ENCODE measurements around the gene PTPRN2.

DNA sequence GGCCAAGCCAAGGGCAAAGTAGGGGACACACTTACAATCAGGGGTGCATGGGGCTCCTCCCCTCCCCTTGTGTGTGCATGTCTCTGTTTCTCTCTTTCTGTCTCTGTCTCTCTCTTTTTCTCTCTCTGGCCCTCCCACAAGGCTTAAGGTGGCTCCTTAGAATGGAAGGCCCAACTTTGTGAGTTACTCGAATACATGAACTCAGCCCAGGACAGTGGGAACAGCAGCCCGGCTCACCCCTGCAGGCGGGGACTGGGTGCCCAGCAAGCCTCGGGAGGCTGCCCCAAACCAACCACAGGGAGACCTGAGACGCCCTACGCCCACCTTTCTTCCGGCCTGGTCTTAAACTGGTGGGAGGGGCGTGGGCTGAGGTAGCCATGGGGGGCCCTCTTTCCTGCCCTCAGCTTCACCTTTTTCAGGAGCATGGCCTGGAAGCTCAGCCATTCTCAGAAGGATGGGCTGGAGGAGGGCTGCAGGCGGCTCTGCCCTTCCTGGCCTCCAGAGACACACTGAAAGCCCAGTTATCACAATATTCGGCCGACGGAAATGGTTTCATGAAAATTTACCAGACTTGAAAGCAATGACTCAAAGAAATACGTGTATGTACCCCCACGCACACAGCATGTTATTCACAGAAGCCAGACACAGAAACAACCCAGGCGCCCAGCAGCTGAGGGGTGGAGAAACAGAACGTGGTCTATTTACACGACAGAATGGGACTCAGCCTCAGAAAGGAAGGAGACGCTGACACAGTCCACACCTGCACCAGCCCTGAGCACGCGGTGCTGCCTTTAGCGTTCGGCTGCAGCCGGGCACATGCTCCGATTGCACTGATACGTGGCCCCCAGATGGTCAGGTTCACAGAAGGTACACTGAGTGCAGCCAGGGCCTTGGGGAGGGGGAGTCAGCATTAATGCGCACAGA lies 229.5 kb downstream of the PTPRN2 start:
- TF ChIP-seq, protein P1, sequence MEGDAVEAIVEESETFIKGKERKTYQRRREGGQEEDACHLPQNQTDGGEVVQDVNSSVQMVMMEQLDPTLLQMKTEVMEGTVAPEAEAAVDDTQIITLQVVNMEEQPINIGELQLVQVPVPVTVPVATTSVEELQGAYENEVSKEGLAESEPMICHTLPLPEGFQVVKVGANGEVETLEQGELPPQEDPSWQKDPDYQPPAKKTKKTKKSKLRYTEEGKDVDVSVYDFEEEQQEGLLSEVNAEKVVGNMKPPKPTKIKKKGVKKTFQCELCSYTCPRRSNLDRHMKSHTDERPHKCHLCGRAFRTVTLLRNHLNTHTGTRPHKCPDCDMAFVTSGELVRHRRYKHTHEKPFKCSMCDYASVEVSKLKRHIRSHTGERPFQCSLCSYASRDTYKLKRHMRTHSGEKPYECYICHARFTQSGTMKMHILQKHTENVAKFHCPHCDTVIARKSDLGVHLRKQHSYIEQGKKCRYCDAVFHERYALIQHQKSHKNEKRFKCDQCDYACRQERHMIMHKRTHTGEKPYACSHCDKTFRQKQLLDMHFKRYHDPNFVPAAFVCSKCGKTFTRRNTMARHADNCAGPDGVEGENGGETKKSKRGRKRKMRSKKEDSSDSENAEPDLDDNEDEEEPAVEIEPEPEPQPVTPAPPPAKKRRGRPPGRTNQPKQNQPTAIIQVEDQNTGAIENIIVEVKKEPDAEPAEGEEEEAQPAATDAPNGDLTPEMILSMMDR (conservative IDR thresholded peaks at IDR 0.05 in 1 of 2, IDR thresholded peaks at IDR 0.05 in 1 of 2; ENCODE audit: extremely low read depth in 1 of 2, insufficient read depth in 1 of 2, low read depth in 1 of 2, low read length in 2 of 2), result no peak
- TF ChIP-seq EZH2 (IDR thresholded peaks at IDR 0.05; ENCODE audit: borderline replicate concordance, low read length), result no peak

Data from mammary epithelial cell (primary cell).